ENCODE data around the gene SCGN.

GRCh38 chr6:25699649-25700048 is 47.6 kb downstream of the SCGN start:
- no peak for TF ChIP-seq POLR2A (IDR thresholded peaks at IDR 0.05)
- TF ChIP-seq, protein P1, sequence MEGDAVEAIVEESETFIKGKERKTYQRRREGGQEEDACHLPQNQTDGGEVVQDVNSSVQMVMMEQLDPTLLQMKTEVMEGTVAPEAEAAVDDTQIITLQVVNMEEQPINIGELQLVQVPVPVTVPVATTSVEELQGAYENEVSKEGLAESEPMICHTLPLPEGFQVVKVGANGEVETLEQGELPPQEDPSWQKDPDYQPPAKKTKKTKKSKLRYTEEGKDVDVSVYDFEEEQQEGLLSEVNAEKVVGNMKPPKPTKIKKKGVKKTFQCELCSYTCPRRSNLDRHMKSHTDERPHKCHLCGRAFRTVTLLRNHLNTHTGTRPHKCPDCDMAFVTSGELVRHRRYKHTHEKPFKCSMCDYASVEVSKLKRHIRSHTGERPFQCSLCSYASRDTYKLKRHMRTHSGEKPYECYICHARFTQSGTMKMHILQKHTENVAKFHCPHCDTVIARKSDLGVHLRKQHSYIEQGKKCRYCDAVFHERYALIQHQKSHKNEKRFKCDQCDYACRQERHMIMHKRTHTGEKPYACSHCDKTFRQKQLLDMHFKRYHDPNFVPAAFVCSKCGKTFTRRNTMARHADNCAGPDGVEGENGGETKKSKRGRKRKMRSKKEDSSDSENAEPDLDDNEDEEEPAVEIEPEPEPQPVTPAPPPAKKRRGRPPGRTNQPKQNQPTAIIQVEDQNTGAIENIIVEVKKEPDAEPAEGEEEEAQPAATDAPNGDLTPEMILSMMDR (IDR thresholded peaks at IDR 0.05) = no peak

All from right lobe of liver (tissue), 4 donors.